ENCODE data around the gene ADAM19.
"Not testable (repeated sequence)": the region's sequence is repeated elsewhere in the genome, so short reads cannot be mapped to it uniquely, and the experiment has no call there.

The ADAM19 gene

GRCh38 chr5:157485340-157485739 lies 90.2 kb downstream of the ADAM19 start:
- no peaks in the 10 kb centered on the region for H3K27me3 ChIP-seq
- no peaks in the 10 kb centered on the region for H3K9me3 ChIP-seq
- no peak overlapping the region for H3K4me3 ChIP-seq (ENCODE audit: low read depth in 1 of 2, low read length in 1 of 2)
- H3K4me1 ChIP-seq (ENCODE audit: control insufficient read depth in 1 of 2, insufficient read depth in 1 of 2, low read depth in 1 of 2, low read length in 1 of 2), result peaks cover 9 to 11% of the 10 kb centered on the region in 2 experiments
- peaks cover 99% of the 10 kb centered on the region for H3K36me3 ChIP-seq
- H3K27ac ChIP-seq, result no peak overlapping the region
- TF ChIP-seq CTCF (IDR thresholded peaks at IDR 0.05), result no peak

DNA sequence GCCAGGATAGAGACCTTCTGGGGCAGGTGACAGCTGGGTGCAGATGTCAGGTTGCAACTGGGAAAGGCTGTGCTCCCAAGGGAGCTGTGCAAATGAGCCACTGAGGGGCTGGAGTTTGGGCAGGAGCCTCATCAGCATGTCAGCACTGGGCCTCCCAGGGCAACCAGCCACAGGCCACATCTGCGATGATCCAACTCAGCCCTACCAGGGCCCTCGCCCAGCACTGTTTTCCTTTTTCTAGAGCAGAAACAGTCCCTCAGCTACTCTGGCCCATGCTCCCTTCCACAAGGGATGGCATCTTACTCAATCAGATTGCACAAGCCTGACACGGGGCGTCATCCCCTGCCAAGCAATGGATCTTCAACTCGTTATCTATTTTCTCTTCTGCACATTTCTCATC lies 90.8 kb downstream of the ADAM19 start:
- peaks cover 99% of the 10 kb centered on the region for H3K36me3 ChIP-seq

GRCh38 chr5:157482702-157483101 lies 92.9 kb downstream of the ADAM19 start:
- not testable (repeated sequence) for H3K9me3 ChIP-seq; H3K27me3 ChIP-seq; H3K4me3 ChIP-seq (ENCODE audit: low read depth in 1 of 2, low read length in 1 of 2); H3K27ac ChIP-seq
- H3K36me3 ChIP-seq, result peaks cover 96% of the 10 kb centered on the region
- H3K4me1 ChIP-seq (ENCODE audit: control insufficient read depth in 1 of 2, insufficient read depth in 1 of 2, low read depth in 1 of 2, low read length in 1 of 2), result peaks cover 9 to 11% of the 10 kb centered on the region in 2 experiments

More for the DNA sequence above, 90.8 kb downstream of the ADAM19 start:
- no peak for TF ChIP-seq CTCF (IDR thresholded peaks at IDR 0.05)
- Histone ChIP-seq H3K4me1 (ENCODE audit: control insufficient read depth in 1 of 2, insufficient read depth in 1 of 2, low read depth in 1 of 2, low read length in 1 of 2) (peaks cover 9 to 11% of the 10 kb centered on the region in 2 experiments), H3K27ac (no peak overlapping the region), H3K9me3 (no peaks in the 10 kb centered on the region), H3K4me3 (ENCODE audit: low read depth in 1 of 2, low read length in 1 of 2) (no peak overlapping the region), H3K27me3 (no peaks in the 10 kb centered on the region)

DNA sequence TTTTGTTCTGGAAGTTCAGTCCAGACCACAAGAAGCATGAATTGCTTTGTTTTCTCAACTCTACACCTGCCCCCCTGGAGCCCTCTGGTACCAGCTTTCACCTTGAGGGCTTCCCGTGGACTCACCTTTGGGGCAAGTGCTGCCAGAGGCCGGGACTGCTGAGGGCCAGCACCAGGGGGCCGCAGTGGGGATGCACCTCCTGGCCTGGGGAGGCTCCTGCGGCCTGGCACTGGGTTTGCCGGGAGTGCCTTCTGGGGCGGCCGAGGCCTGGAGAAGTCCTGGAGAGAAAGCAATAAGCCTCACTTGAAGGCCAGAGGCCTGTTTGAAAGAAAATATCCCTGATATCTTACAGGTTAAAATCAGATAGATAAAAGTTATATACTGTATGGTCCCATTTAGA lies 93.9 kb downstream of the ADAM19 start:
- H3K9me3 ChIP-seq, result no peaks in the 10 kb centered on the region
- peaks cover 96% of the 10 kb centered on the region for H3K36me3 ChIP-seq
- no peak overlapping the region for H3K27ac ChIP-seq
- H3K27me3 ChIP-seq, result no peaks in the 10 kb centered on the region
- no peak overlapping the region for H3K4me3 ChIP-seq (ENCODE audit: low read depth in 1 of 2, low read length in 1 of 2)
- no peak for TF ChIP-seq CTCF (IDR thresholded peaks at IDR 0.05)
- H3K4me1 ChIP-seq (ENCODE audit: control insufficient read depth in 1 of 2, insufficient read depth in 1 of 2, low read depth in 1 of 2, low read length in 1 of 2), result peaks cover 9 to 11% of the 10 kb centered on the region in 2 experiments

DNA sequence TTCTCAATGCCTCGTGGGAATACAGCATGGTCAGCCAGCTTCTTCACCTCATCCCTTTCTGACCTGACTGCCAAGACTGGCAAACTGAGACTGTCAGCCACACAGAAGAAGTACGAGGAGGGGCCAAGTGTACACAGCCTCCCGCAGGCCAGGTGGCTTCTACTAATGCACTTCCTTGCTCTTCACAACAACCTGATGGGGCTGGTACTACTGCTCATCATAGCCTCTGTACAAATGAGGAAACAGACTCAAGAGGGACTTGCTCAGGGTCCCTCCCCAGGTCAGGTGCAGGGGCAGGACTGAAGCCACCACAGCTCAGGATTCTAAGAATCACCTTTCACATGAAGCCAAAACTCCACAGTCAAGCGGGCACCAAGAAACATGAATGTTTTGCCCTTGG lies 94.3 kb downstream of the ADAM19 start:
- no peaks in the 10 kb centered on the region for H3K27me3 ChIP-seq
- H3K4me1 ChIP-seq (ENCODE audit: control insufficient read depth in 1 of 2, insufficient read depth in 1 of 2, low read depth in 1 of 2, low read length in 1 of 2), result peaks cover 9 to 11% of the 10 kb centered on the region in 2 experiments
- TF ChIP-seq CTCF (IDR thresholded peaks at IDR 0.05), result no peak
- no peaks in the 10 kb centered on the region for H3K9me3 ChIP-seq
- no peak overlapping the region for H3K27ac ChIP-seq
- H3K36me3 ChIP-seq, result peaks cover 95% of the 10 kb centered on the region
- H3K4me3 ChIP-seq (ENCODE audit: low read depth in 1 of 2, low read length in 1 of 2), result no peak overlapping the region

DNA sequence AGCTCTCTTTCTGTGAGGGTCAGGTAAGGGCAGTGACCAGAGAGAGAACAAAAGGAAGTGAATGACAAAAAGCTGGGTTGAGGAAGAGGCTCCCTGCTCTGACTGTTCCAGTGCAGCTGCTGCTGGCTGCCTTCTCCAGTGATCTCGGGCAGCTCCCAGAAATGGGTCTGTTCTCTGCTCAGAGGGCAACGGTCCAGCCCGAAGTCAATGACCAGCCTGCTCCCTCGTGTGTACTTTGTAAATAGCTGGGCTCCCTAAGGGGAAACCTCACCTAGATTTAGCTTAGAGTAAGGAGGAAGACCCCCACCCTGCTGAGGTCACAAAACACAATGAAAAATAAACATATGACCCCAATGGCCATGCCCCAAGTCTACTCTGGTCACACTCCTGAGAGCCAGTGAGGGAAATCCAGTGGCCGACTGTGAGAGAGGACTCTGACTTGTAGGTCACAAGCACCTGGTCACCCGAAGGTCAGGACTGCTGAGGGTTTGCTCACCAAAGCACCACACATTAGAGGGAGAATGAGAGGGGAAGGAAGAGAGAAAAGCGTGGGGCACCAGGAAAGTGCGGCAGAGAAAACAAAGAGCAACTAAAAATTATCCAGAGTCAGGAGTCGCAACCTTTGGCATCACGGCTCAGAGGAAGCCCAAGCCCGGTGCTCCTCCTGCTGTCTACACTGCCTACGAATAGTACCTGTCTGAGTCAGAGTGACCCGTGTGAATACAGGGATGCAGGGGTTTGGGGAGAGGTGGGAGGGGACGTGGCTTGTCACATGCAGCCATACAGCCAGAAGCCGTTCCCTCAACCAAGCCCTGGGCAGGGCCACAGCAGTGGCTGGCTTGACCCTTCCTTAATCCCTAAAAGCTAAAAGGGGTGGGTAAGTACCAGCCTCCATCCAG lies 95.7 kb downstream of the ADAM19 start:
- no peak for TF ChIP-seq CTCF (IDR thresholded peaks at IDR 0.05)
- H3K4me1 ChIP-seq (ENCODE audit: control insufficient read depth in 1 of 2, insufficient read depth in 1 of 2, low read depth in 1 of 2, low read length in 1 of 2), result peaks cover 1 to 3% of the 10 kb centered on the region in 2 experiments
- no peaks in the 10 kb centered on the region for H3K27me3 ChIP-seq
- no peaks in the 10 kb centered on the region for H3K9me3 ChIP-seq
- H3K36me3 ChIP-seq, result peaks cover 93% of the 10 kb centered on the region
- H3K4me3 ChIP-seq (ENCODE audit: low read depth in 1 of 2, low read length in 1 of 2), result no peak overlapping the region
- no peak overlapping the region for H3K27ac ChIP-seq
